Natural killer cell (primary cell): Measurements from ENCODE around the gene VARS1. TPM values are rescaled to one million over a fixed set of nuclear protein-coding genes. Genes with fewer than 3 reads are reported as not detected.

Experiments used
- ATAC-seq, 3 donors: fragments of 150-1000 bp in 2 of 3; fragments of 200-7000 bp in 1 of 3; cut with Tn5 transposase; 1 replicate in 1 of 3; 2 replicates in 2 of 3; pipeline ENCODE4 v1.10.0; 2021; ENCODE audit warnings: mild to moderate bottlenecking in 2 of 3, moderate library complexity in 2 of 3
- DNase-seq, 2 donors: peaks; one replicate each; pipeline versions ENCODE4 v3.0.0 to v3.0.0-alpha.2; 2013 to 2021; ENCODE audit warnings: mixed read lengths in 1 of 2
- H3K27ac ChIP-seq: one replicate; pipeline ENCODE4 v1.5.1; 2013; ENCODE audit warnings: mild to moderate bottlenecking, low read length
- H3K27me3 ChIP-seq: one replicate; pipeline ENCODE4 v1.6.1; 2013; ENCODE audit warnings: low read length; ENCODE audit not compliant: control insufficient read depth, insufficient read depth
- H3K36me3 ChIP-seq: one replicate; pipeline ENCODE4 v1.6.1; 2013; ENCODE audit warnings: low read length; ENCODE audit not compliant: control insufficient read depth, insufficient read depth
- H3K4me1 ChIP-seq: one replicate; pipeline ENCODE4 v1.6.1; 2013; ENCODE audit warnings: low read length; ENCODE audit not compliant: control insufficient read depth, insufficient read depth
- H3K4me3 ChIP-seq: one replicate; pipeline ENCODE4 v1.5.1; 2013; ENCODE audit warnings: low read length
- H3K9me3 ChIP-seq: one replicate; pipeline ENCODE4 v1.6.1; 2013; ENCODE audit warnings: low read length; ENCODE audit not compliant: control insufficient read depth, insufficient read depth
- H3K27ac Mint-ChIP-seq, 2 donors: one replicate each; pipeline ENCODE4 v1.8.0; 2022; ENCODE audit warnings: mild to moderate bottlenecking in 2 of 2, mixed read lengths in 2 of 2, moderate library complexity in 1 of 2
- H3K27me3 Mint-ChIP-seq, 2 donors: one replicate each; pipeline ENCODE4 v1.8.0; 2022; ENCODE audit warnings: low read depth in 2 of 2, mixed read lengths in 2 of 2
- H3K36me3 Mint-ChIP-seq: one replicate; pipeline ENCODE4 v1.8.0; 2022; ENCODE audit warnings: mixed read lengths
- H3K4me1 Mint-ChIP-seq, 2 donors: one replicate each; pipeline ENCODE4 v1.8.0; 2022; ENCODE audit warnings: mixed read lengths in 2 of 2
- H3K4me3 Mint-ChIP-seq: one replicate; pipeline ENCODE4 v1.8.0; 2022; ENCODE audit warnings: mild to moderate bottlenecking, moderate library complexity, mixed read lengths
- H3K9me3 Mint-ChIP-seq, 2 donors: one replicate each; pipeline ENCODE4 v1.8.0; 2022; ENCODE audit warnings: mixed read lengths in 2 of 2
- WGBS: methylation state at CpG from one replicate; pipeline ENCODE4 v1.1.7; 2013; ENCODE audit warnings: missing lambda C conversion rate; ENCODE audit not compliant: insufficient coverage; 5-methylcytosine and 5-hydroxymethylcytosine counted together
- intact Hi-C: fragments of 100-400 bp; cut with micrococcal nuclease; formaldehyde crosslinking; loops from one replicate; pipeline ENCODE4 v1.14.2; 2022
- total RNA-seq, 4 donors: library from RNA; stranded (reverse); fragments of 120-200 nt in 1 of 4; gene quantifications; one replicate each; pipeline versions ENCODE4 v1.2.3 to v1.2.4, GENCODE V29; 2013 to 2022
- TF ChIP-seq, protein P1 (sequence below): fragments of 200-600 bp; IDR thresholded peaks from one replicate; pipeline ENCODE4 v1.8.0; 2022; ENCODE audit warnings: antibody characterized with exemption

VARS1 gene
- total RNA-seq, 3 donors from 2014 or later (not counting 1 experiment from before 2014, with no cell fraction given) = 45.2 to 58.6 (median 49.2) TPM

DNA sequence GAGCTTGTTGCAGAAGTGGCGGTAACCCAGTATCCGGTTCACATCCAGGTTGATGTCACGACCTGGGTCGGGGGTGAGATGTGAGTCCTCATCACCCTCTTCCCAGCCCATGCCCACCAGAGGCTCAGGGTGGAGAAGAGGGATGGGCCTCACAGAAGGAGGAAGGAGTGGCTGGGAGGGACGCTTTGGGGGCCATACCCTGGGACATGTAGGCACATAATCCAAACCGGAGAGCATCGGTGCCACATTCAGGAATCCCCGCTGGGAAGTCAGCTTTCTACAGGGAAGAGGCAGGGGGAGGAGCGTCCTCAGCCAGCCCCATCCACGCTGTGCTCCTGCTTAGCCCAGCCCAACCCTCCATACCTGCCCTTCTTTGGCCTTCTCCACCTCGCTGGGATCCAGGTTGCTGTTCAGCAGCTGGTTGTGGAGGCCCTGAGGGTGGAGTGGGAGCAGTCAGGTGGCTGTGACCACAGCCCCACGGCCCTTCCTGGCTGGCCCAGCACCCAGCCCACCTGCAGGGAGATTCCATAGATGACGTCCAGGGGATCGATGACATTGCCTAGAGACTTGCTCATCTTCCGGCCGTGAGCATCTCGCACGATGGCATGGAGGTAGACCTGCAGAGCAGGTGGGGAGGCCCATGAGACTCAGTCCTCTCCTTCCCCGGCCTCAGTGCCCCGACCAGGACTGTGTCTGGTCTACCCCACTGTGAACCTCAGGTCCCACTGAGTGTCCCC, 14.9 kb downstream of the VARS1 start:
- H3K4me1 ChIP-seq = peaks cover 26% of the 10 kb centered on the region
- WGBS = 92% methylated on average over 20 of the region's 20 CpGs
- H3K27me3 ChIP-seq = no peaks in the 10 kb centered on the region
- peaks cover 0 to 20% of the 10 kb centered on the region in 2 donors for H3K4me1 Mint-ChIP-seq
- intact Hi-C loops = no loop called here
- H3K9me3 Mint-ChIP-seq = no peaks in the 10 kb centered on the region
- no peak for DNase-seq
- no peaks in the 10 kb centered on the region for H3K36me3 Mint-ChIP-seq
- TF ChIP-seq, protein P1, sequence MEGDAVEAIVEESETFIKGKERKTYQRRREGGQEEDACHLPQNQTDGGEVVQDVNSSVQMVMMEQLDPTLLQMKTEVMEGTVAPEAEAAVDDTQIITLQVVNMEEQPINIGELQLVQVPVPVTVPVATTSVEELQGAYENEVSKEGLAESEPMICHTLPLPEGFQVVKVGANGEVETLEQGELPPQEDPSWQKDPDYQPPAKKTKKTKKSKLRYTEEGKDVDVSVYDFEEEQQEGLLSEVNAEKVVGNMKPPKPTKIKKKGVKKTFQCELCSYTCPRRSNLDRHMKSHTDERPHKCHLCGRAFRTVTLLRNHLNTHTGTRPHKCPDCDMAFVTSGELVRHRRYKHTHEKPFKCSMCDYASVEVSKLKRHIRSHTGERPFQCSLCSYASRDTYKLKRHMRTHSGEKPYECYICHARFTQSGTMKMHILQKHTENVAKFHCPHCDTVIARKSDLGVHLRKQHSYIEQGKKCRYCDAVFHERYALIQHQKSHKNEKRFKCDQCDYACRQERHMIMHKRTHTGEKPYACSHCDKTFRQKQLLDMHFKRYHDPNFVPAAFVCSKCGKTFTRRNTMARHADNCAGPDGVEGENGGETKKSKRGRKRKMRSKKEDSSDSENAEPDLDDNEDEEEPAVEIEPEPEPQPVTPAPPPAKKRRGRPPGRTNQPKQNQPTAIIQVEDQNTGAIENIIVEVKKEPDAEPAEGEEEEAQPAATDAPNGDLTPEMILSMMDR = no peak
- no peaks in the 10 kb centered on the region for H3K27me3 Mint-ChIP-seq
- H3K9me3 ChIP-seq = no peaks in the 10 kb centered on the region
- H3K4me3 ChIP-seq = no peak overlapping the region
- no peak overlapping the region for H3K4me3 Mint-ChIP-seq
- no peak overlapping the region for H3K27ac ChIP-seq
- H3K27ac Mint-ChIP-seq = no peak overlapping the region
- ATAC-seq = no peak
- peaks cover 66% of the 10 kb centered on the region for H3K36me3 ChIP-seq

DNA sequence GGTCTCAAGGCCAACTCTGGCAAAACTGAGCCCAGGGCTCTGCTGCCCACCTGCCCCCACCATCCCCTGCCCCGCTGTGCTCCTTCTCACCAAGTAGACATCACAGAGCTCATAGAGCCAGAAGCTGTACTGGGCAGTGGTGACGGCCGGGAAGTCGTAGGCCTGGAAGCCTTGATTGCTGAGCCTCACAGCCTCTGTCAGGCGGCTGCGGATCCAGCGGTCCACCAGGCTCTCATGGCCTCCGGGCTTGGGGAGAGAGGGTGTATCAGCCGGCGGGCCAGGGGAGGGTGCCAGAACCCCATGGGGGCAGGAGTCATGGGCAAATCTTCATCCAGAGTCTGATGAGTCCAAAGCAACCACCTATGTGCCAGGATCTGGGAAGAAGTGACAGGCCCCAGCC, 15.6 kb downstream of the VARS1 start:
- Mint-ChIP-seq H3K27me3 (no peaks in the 10 kb centered on the region), H3K4me3 (no peak overlapping the region), H3K27ac (no peak overlapping the region), H3K36me3 (no peaks in the 10 kb centered on the region), H3K4me1 (peaks cover 0 to 23% of the 10 kb centered on the region in 2 donors), H3K9me3 (no peaks in the 10 kb centered on the region)
- Histone ChIP-seq H3K9me3 (no peaks in the 10 kb centered on the region), H3K27ac (no peak overlapping the region), H3K4me3 (no peak overlapping the region), H3K27me3 (no peaks in the 10 kb centered on the region), H3K36me3 (peaks cover 58% of the 10 kb centered on the region), H3K4me1 (peaks cover 27% of the 10 kb centered on the region)
- ATAC-seq (no peak), DNase-seq (no peak)
- 96% methylated on average over 10 of the region's 10 CpGs for WGBS
- TF ChIP-seq, protein P1 = no peak
- intact Hi-C loops = no loop called here

DNA sequence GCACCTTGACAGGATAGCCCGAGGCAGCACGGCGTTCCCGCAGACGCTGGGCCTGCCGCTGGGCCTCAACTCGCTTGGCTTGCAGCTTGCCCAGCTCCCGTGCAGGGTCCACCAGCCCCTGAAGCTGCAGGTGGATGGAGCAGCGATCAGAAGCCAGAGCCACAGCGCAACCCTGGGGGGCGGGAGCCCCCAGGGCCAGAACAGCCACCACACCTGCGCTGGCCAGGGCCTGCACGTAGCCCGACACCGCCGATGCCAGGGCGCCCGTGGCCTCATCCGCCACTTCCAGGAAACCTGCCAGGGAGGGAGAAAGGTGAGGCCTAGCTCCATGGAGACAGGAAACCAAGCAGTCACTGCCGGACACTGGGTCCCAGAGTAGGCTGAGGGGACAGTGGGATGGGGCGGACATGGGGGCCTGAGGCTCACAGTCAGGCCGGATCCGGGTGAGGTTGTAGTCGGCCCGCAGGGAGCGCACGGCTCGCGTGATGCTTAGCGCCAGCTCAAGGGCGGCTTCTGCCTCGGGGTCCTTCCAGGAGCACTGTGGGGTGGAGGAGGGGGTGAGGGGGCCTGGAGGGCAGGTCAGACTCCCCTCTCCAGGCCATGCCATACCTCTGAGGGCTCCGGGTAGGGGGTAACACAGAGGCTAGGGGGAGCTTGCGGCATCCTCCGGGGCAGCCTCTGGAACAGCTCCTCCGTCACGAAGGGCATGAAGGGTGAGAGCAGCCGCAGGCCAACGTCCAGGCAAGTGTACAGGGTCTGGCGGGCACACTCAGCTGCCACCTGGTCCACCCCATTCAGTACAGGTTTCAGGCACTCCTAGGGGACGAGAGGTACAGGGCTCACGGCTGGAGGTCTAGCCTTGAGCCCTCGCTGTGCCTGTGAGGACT, 16.3 kb downstream of the VARS1 start:
- DNase-seq (no peak), ATAC-seq (no peak)
- Mint-ChIP-seq H3K4me3 (no peak overlapping the region), H3K4me1 (peaks cover 0 to 23% of the 10 kb centered on the region in 2 donors), H3K9me3 (no peaks in the 10 kb centered on the region), H3K27ac (no peak overlapping the region), H3K36me3 (no peaks in the 10 kb centered on the region), H3K27me3 (no peaks in the 10 kb centered on the region)
- TF ChIP-seq, protein P1 = no peak
- H3K27ac ChIP-seq = no peak overlapping the region
- intact Hi-C loops = no loop called here
- H3K4me3 ChIP-seq = no peak overlapping the region
- H3K36me3 ChIP-seq = peaks cover 52% of the 10 kb centered on the region
- 96% methylated on average over 43 of the region's 43 CpGs for WGBS
- no peaks in the 10 kb centered on the region for H3K9me3 ChIP-seq
- H3K27me3 ChIP-seq = no peaks in the 10 kb centered on the region
- H3K4me1 ChIP-seq = peaks cover 27% of the 10 kb centered on the region
